ENCODE results near the gene ZBTB42.

DNA sequence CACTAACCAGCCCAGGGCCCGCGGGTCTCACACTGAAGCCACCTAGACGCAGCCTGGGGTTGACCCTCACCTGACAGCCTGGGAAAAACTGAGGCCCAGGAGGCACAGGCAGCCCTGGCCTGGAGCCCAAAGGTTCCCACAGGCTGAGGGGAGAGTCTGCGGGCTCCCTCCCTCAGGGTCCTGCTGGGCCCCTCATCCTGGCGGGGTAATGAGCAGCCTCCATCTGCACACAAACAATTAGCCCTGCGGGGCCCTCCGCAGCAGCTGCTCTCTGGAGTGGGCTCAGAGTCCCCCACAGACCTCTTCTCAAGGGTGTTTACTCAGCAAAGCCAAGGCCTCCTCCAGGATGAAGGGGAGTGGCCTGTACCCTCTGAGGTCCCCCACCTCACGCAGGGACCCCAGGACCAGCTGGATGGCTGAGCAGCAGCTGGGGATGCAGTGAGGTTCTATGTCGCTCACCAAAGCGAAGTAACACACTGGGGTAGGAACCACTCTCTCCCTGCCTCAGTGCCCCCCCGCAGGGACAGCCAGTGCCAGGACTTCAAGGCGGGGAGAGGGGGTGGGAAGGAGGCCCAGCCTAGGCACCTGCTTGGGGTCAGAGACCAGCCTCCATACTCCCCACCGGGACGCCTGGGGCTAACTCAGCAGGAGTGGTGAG, 12.6 kb upstream of the ZBTB42 start:
- TF ChIP-seq, protein P1, sequence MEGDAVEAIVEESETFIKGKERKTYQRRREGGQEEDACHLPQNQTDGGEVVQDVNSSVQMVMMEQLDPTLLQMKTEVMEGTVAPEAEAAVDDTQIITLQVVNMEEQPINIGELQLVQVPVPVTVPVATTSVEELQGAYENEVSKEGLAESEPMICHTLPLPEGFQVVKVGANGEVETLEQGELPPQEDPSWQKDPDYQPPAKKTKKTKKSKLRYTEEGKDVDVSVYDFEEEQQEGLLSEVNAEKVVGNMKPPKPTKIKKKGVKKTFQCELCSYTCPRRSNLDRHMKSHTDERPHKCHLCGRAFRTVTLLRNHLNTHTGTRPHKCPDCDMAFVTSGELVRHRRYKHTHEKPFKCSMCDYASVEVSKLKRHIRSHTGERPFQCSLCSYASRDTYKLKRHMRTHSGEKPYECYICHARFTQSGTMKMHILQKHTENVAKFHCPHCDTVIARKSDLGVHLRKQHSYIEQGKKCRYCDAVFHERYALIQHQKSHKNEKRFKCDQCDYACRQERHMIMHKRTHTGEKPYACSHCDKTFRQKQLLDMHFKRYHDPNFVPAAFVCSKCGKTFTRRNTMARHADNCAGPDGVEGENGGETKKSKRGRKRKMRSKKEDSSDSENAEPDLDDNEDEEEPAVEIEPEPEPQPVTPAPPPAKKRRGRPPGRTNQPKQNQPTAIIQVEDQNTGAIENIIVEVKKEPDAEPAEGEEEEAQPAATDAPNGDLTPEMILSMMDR (IDR thresholded peaks at IDR 0.05; ENCODE audit: extremely low read depth in 1 of 2, insufficient read depth in 1 of 2, low read depth in 1 of 2, low read length in 2 of 2) = no peak
- TF ChIP-seq MYC (IDR thresholded peaks at IDR 0.05; ENCODE audit: low read depth, low read length) (no peak), EZH2 (IDR thresholded peaks at IDR 0.05; ENCODE audit: borderline replicate concordance, low read depth, low read length, severe bottlenecking) (no peak), POLR2AphosphoS5 (IDR thresholded peaks at IDR 0.05; ENCODE audit: insufficient read depth, low read depth, low read length) (no peak), POLR2A (IDR thresholded peaks at IDR 0.05; ENCODE audit: low read depth, low read length) (no peak)
- TF ChIP-seq, protein P2, sequence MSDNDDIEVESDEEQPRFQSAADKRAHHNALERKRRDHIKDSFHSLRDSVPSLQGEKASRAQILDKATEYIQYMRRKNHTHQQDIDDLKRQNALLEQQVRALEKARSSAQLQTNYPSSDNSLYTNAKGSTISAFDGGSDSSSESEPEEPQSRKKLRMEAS (IDR thresholded peaks at IDR 0.05; ENCODE audit: insufficient read depth, insufficient read length) = no peak
